M059J (cell line): ENCODE data around the gene ACP7. TPM values are rescaled to one million over a fixed set of nuclear protein-coding genes. Genes with fewer than 3 reads are reported as not detected.
"Not testable (repeated sequence)": the region's sequence is repeated elsewhere in the genome, so short reads cannot be mapped to it uniquely, and the experiment has no call there.

Experiments
- DNase-seq: peaks from one replicate; pipeline ENCODE4 v3.0.0-alpha.2; 2012; ENCODE audit warnings: low read depth
- total RNA-seq: library from RNA; depleted of rRNA; stranded (reverse); fragments of >200 nt; shearing (Covaris generic); gene quantifications from 2 replicates; pipeline ENCODE4 v1.2.3, GENCODE V29; 2014

Gene ACP7
- total RNA-seq, 1 experiment from 2014 or later: 0.89 TPM

DNA sequence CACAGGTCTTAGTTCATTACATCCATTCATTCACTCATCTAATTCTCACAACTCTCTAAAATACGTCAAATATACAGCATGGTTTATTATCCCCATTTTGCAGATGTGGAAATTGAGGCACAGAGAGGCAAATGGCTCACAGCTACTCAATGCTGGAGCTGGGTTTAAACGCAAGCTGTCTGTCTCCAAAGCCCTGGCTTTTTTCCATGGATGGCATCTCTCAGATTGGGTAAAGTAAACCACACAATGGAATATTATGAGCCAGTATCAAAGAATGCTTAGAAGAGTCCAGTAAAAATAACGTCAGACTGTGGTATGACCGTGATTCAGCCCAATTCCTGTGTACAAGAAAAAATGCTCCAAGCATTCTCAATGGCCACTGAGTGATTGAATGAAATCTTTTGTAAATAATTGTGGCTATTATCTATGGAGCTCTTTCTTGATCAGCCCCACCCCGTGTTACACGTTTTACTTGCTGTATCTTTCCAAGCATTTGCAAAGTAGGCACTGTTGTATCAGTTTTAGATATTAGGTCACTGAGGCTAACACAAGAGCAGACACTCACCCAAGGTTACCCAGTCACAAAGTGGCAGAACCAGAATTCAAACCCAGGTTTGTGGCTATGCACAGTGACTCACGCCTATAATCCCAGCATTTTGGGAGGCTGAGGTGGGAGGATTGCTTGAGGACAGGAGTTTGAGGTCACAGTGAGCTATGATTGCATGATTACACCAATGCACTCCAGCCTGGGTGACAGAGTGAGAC is 5.5 kb upstream of the ACP7 start:
- peak; percentile 100 for DNase-seq

DNA sequence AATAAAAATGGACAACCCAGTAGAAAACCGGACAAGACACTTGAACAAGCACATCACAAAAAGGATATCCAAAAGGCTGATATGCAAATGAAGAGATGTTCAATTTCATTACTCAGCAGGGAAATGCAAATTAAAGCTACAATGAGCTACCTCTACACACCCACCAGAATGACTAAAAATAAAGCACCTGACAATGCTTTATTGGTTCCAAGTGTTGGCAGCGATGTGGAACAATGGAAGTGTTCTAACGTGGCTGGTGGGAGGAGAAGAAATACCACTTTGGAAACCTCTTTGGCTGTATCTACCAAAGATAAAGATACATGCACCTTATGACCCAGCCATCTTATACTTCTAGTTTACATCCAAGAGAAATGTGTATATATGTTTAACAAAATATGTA is 3.7 kb upstream of the ACP7 start:
- DNase-seq: no peak

DNA sequence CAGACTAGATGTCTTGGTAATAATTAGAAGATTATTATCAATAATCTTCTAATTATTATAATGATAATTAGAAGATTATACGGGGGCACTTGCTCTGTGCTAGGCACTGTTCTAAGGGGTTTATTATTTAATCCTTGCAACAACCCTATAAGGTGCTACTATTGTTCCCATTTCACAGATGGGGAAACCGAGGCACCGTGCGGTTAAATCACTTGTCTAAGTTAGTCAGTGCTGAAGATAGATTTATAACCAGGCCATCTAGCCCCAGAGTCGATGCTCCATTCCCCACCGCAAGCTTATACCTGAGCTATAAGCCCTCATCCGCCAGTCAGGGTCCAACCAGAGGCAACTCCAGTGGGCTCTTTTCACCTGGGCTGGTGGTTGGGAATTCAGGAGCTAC is 2.0 kb upstream of the ACP7 start:
- DNase-seq: no peak

DNA sequence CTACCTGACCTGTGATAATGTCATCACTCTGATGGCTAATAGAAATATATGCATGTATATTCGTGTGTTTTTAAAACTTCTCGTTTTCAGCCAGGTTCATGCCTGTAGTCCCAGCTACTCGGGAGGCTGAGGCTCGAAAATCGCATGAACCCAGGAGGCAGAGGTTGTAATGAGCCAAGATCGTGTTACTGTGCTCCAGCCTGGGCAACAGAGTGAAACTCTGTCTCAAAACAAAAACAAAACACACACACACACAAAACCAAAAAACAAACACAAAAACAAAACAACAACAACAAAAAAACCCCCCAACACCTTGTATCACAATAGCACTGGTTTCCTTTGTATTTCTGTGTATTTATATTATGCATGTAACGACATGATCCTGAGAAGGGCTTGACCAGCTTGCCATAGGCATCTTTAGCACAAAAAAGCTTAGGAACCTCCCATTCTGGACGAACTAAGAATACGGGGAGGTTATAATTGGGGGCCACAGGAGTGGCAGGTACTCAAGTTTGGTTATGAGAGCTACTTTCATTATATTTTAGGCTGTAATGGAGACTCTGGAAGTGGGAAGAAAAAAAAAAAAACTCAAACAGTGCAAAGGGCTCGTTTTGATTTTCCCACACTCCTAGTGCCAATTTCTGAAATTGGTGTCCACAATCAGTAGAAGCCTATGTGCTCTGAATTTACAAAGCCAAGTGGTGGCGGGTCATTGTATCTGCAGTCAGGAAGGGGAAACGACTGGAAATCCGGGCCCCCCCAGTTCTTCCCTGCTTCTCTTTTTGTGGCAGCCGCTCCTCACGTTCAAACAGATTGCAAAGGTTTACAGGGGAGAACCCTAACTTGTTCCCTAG is 1.2 kb upstream of the ACP7 start:
- DNase-seq: no peak

DNA sequence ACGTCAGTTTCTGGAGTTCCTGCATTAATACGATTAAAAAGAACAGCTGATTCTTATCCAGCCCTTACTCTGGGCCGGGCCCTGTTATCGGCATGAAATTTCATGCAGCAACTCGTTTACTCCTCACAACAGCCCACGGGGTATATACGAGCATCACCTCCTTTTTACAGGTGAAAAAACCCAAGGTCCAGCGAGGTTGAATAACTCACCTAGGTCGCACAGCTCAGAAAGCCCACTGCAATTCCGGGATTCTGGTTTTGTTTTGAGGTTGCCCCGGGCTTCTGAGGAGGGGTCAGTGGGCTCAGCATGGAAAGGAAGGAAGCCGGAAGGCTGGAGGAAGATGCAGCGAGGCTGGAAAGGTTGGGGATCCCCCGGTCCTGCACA is 577 bp upstream of the ACP7 start:
- DNase-seq: no peak

DNA sequence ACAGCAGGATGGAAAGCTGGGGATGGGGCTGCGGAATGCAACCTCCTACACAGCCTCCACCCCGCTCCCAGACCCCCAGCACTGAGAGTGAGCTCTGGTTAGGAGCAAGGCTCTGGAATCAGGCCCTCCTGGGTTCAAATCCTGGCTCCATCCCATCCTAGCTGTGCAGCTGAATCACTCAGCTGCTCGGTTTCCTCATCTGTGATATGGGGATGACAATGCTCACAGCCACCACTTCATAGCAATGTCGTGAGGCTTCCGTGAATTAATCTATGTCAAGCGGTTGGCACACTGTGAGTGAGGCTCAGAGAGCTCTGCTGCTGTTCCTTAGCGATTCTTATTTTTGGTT is 538 bp downstream of the ACP7 start:
- no peak for DNase-seq

DNA sequence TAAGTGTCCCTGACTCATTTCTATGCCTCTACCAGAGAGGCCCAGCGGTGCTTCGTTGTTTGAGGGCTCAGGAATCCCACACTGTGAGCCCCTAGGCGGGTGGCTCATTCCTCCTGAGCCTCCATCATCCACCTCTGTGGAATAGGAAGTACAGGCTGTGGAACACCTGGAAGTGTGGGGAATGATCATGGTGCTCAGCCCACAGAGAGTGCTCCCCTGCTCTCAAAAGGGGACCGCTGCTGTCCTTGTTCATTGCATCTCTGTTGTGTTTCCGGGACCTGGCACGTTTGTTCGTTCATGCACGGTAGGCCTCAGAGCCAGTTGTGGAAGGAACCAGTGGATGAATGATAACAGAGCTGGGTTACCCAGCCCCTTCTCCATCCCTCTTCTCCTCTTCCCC is 1.2 kb downstream of the ACP7 start:
- DNase-seq: no peak

DNA sequence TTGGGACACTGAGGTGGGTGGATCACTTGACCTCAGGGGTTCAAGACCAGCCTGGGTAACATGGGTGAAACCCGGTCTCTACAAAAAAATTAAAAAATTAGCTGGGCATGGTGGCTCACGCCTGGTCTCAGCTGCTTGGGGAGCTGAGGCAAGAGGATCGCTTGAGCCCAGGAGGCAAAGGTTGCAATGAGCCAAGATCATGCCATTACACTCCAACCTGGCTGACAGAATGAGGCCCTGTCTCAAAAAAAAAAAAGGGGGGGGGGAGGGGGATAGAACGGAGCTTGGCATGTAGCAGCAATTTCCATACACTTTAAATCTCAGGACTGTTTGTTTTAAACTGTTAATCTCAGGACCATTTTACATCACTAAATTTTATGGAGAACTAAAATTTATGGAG is 2.2 kb downstream of the ACP7 start:
- DNase-seq: no peak

DNA sequence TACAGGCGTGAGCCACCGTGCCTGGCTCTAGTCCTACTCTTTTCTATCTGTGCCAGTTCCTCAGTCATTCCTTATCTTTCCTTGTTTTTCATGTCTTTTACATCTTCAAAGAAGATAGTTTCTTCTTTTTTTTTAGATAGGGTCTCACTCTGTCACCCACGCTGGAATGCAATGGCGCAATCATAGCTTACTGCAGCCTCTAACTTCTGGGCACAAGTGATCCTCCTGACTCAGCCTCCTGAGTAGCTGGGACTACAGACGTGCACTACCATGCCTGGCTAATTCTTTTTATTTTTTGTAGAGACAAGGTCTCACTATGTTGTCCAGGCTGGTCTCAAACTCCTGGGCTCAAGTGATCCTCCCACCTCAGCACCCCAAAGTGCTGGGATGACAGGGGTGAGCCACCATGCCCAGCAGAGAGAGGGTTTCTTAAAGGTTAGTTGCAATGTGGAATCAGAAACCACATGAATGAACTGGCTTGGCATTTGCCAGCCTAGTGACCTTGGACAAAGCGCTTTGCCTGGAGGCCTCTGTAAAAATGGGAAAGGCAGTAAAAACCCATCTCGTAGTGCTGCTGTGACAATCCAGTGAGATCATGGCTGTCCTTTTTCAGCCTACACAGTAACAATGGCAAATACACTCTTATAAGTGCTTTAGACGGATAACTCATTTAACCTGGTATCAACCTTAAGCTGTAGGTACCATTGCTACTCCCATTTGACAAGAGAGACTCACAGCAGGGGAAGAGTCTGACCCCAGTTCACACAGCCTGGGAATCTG is 3.9 kb downstream of the ACP7 start:
- no peak for DNase-seq

DNA sequence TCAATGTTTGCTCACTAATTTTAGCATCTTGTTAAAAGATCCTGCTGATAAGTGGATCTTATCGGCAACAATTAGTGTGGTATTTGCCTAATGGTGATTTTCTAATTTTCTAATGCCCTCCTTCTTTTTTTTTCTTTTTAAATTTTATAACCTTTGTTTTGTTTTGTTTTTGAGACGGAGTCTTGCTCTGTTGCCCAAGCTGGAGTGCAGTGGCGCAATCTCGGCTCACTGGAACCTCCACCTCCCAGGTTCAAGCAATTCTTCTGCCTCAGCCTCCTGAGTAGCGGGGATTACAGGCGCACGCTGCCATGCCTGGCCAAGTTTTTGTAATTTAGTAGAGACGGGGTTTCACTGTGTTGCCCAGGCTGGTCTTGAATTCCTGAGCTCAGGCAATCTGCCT is 5.8 kb downstream of the ACP7 start:
- not testable (repeated sequence) for DNase-seq

DNA sequence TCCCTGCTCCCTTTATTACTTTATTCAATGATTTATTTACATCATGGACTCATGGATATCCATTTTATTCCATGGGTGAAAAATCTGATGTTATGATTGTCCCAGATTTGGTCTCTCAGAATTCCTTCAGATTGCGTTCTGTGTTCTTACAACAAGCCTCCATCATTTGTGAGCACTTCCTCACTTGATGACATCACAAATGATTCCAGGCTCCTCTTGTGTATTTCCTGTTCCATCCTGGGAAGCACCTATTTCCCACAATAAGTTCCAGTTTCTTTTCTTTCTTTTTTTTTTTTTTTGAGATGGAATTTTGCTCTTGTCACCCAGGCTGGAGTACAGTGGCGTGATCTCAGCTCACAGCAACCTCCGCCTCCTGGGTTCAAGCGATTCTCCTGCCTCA is 6.7 kb downstream of the ACP7 start:
- DNase-seq: no peak

DNA sequence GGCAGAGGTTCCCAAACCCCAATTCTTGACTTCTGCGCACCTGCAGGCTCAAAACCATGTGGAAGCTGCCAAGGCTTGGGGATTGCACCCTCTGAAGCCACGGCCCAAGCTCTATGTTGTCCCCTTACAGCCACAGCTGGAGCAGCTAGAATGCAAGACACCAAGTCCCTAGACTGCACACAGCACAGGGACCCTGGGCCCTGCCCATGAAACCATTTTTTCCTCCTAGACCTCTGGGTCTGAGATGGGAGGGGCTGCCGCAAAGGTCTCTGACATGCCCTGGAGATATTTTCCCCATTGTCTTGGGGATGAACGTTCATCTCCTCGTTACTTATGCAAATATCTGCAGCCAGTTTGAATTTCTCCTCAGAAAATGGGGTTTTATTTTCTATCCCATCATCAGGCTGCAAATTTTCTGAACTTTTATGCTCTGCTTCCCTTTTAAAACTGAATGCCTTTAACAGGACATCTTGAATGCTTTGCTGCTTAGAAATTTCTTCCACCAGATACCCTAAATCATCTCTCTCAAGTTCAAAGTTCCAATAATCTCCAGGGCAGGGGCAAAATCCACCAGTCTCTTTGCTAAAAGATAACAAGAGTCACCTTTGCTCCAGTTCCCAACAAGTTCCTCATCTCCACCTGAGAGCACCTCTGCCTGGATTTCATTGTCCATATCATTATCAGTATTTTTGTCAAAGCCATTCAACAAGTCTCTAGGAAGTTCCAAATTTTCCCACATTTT is 11.8 kb downstream of the ACP7 start:
- not testable (repeated sequence) for DNase-seq

DNA sequence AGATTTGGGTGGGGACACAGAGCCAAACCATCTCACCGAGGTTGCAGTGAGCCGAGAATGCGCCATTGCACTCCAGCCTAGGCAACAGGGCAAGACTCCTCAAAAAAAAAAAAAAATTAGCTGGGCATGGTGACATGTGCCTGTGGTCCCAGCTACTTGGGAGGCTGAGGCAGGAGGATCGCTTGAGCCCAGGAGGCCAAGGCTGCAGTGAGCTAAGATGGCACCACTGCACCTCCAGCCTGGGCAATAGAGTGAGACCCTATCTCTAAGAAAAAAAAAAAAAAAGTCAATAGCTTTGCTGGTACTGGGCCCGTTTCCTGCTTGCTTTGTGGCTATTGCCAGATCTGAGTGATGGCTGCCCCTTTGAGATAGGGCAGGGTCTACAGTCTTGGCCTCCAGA is 13.1 kb downstream of the ACP7 start:
- DNase-seq: no peak

DNA sequence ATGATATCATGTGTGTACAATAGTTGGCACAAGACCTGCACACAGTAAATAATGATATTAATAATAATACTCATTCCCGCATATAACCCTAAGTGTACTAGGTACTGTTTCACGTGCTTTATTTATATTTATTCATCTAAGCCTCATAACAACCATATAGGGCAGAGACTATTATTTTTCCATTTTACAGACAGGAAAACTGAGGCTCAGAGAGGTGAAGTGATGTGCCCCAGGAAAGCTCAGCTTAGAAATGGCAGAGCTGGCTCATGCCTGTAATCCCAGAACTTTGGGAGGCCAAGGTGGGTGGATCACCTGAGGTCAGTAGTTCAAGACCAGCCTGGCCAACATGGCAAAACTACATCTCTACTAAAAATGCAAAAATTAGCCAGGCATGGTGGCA is 13.6 kb downstream of the ACP7 start:
- no peak for DNase-seq

DNA sequence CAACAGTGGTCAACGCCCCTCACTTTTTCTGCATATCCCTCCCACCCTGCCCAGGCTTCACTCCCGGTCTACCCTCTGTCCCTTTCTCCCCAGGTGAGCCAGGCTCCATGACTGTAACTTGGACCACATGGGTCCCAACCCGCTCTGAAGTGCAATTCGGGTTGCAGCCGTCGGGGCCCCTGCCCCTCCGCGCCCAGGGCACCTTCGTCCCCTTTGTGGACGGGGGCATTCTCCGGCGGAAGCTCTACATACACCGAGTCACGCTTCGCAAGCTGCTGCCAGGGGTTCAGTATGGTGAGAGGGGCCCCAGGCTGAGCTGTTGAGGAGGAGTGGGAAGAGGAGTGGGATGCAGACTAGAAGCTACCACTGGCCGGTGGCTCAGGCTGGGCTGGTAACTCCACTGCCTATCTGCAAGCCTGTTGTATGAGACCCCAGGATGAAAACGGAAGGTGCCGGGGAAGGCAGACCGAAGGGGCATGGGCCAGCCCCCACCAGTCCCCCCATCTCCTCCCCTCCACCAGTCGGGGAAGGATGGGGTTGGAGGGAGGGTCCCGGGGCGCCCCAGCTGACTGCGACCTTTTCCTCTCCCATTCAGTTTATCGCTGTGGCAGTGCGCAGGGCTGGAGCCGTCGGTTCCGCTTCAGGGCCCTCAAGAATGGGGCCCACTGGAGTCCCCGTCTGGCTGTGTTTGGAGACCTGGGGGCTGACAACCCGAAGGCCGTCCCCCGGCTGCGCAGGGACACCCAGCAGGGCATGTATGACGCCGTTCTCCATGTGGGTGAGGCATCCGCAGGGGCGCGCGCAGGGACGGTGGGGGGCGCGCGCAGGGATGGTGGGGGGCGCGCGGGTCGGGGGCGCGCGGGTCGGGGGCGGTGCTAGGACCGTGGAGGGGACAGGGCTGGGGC is 14.4 kb downstream of the ACP7 start:
- no peak for DNase-seq

DNA sequence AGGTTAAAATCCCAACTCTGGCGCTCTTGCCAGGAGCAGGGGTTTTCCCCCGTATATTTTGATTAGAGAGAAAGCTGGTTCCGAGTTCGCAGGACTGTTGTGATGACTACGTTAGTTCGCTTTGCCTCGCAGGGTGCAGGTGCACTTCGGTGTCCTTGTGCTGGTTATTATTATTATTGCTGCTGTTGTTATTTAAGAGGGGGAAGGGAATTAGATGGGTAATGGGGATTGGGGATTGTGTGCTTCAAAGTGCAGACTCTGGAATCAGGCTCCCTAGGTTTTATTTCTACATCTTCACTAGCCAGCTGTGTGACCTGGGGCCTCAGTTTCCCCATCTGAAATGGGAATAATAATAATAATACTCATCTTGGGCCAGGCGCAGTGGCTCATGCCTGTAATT is 15.2 kb downstream of the ACP7 start:
- DNase-seq: no peak

DNA sequence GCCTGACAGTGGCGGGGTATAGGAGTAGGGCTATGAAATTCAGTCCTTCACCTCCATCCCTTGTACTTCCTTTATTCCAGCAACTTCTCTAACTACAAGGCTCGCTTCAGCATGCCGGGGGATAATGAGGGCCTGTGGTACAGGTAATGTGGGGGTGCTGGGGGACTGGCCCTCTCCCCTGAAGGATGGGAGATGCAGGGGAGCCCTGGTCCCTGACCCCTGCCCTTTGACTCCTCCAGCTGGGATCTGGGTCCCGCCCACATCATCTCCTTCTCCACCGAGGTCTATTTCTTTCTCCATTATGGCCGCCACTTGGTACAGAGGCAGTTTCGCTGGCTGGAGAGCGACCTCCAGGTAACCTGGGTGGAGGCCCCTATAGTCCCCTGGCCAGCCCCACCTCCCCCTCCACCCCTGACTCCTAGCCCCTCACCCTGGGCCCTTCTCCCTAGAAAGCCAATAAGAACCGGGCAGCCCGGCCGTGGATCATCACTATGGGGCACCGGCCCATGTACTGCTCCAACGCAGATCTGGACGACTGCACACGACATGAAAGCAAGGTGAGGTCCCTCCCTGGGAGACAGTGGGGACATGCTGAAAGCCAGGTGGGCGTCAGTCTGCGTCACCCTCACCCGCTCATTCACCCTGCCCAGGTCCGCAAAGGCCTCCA is 16.5 kb downstream of the ACP7 start:
- DNase-seq: no peak

DNA sequence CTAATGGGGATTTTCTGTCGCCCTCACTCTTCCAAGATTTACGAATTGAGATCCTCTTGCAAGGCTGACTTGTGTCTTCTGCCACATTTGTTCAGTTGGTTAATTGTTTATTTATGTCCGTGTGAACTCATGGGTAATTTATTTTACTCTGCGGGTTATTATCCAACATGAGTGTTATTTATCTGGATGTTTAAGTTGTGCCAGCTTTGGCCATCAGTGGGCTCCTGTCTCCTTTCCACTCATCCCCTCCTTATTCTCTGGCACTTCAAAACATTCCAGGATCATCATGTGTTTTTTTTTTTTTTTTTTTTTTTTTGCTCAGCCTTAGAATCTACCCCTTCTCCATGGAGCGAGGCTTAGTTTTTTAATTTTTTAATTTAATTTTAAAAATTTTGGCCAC is 19.0 kb downstream of the ACP7 start:
- DNase-seq: no peak

DNA sequence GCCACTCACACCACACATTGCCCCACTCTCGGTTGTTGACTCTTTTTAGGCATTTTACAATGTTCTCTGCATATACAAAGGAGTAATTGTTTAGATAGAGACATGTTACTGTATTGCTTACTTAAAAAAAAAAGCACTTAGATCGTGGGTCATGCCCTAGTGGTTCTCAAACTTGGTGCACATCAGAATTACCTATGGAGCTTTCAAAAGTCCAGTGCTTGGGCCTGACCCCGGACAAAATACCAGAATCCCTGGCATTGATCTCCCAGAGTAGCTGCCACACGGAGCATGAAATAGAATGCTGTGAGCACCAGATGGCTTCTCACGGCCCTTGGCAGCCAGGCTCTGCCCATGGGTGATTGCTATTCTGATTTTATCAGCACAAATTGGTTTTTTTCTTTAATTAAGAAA is 20.0 kb downstream of the ACP7 start:
- DNase-seq: no peak

DNA sequence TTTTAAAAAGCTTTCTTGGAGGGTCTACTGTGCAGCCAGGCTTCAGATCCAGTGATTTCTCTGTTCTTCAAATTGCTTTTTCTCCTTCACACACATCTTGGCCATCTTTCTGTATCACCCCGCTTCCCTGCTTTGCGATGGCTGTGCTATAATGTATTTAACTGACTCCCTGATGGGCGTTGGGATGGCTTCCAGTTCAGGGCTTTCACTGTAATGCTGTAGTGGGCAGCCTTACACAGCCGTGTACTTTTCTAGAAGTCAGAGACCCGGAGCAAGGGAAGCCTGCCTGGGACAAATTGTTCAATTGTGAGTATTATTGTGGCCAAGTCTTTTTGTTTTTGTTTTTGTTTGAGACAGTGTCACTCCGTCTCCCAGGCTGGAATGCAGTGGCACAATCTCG is 22.0 kb downstream of the ACP7 start:
- DNase-seq: no peak
